DOHH2 (cell line): Measurements from ENCODE around the gene USP6.
"Not testable (repeated sequence)": the region's sequence is repeated elsewhere in the genome, so short reads cannot be mapped to it uniquely, and the experiment has no call there.

Experiments used
- H3F3A ChIP-seq: fragments of 200-600 bp; sonication (generic), shearing (Covaris generic); 2 replicates; pipeline ENCODE4 v1.6.0; 2016; ENCODE audit warnings: antibody characterized with exemption, mild to moderate bottlenecking; ENCODE audit not compliant: control insufficient read depth, insufficient read depth
- H3K27ac ChIP-seq: fragments of 200-600 bp; sonication (generic); 2 replicates; pipeline ENCODE4 v1.5.1; 2014; ENCODE audit warnings: low read depth, mild to moderate bottlenecking, low read length, moderate library complexity
- H3K27me3 ChIP-seq: fragments of 200-600 bp; sonication (generic); 2 replicates; pipeline ENCODE4 v1.6.1; 2014; ENCODE audit warnings: mild to moderate bottlenecking, low read length, mixed read lengths; ENCODE audit not compliant: control insufficient read depth
- H3K36me3 ChIP-seq: fragments of 200-600 bp; sonication (generic); 2 replicates; pipeline ENCODE4 v1.6.1; 2014; ENCODE audit warnings: mild to moderate bottlenecking, low read length, moderate library complexity, mixed read lengths; ENCODE audit not compliant: control insufficient read depth
- H3K4me1 ChIP-seq: fragments of 200-600 bp; sonication (generic); 2 replicates; pipeline ENCODE4 v1.6.1; 2014; ENCODE audit warnings: mild to moderate bottlenecking, low read length, mixed read lengths; ENCODE audit not compliant: control insufficient read depth
- H3K4me2 ChIP-seq: fragments of 200-600 bp; sonication (generic); 2 replicates; pipeline ENCODE4 v1.6.0; 2014; ENCODE audit warnings: mild to moderate bottlenecking, low read length, moderate library complexity
- H3K4me3 ChIP-seq: fragments of 200-600 bp; sonication (generic); 2 replicates; pipeline ENCODE4 v1.5.1; 2014; ENCODE audit warnings: mild to moderate bottlenecking, low read length, mixed read lengths
- H3K79me2 ChIP-seq: fragments of 200-600 bp; sonication (generic); 2 replicates; pipeline ENCODE4 v1.6.1; 2014; ENCODE audit warnings: mild to moderate bottlenecking, low read length, mixed read lengths; ENCODE audit not compliant: control insufficient read depth
- H3K9me2 ChIP-seq: fragments of 200-600 bp; sonication (generic); replicated peaks from 2 replicates; pipeline ENCODE4 v1.6.1; 2014; ENCODE audit warnings: mild to moderate bottlenecking, low read length, mixed read lengths; ENCODE audit not compliant: control insufficient read depth
- H3K9me3 ChIP-seq: fragments of 200-600 bp; sonication (generic); 2 replicates; pipeline ENCODE4 v1.6.1; 2014; ENCODE audit warnings: antibody characterized with exemption, low read length, mixed read lengths; ENCODE audit not compliant: control insufficient read depth, insufficient read depth
- H4K20me1 ChIP-seq: fragments of 200-600 bp; sonication (generic); 2 replicates; pipeline ENCODE4 v1.6.0; 2014; ENCODE audit warnings: low read depth, mild to moderate bottlenecking, antibody characterized with exemption, low read length, moderate library complexity; ENCODE audit not compliant: control insufficient read depth, insufficient read depth
- EZH2phosphoT487 ChIP-seq: fragments of 200-600 bp; sonication (generic); IDR thresholded peaks from 2 replicates; pipeline ENCODE4 v1.6.1; 2017; ENCODE audit warnings: borderline replicate concordance, mild to moderate bottlenecking, antibody characterized with exemption, low read length, moderate library complexity, mixed read lengths
- TF ChIP-seq, protein P1 (sequence below): fragments of 200-600 bp; sonication (generic); IDR thresholded peaks from one replicate; pipeline ENCODE4 v1.5.1; 2014; ENCODE audit warnings: antibody characterized with exemption, mild to moderate bottlenecking, low read depth, low read length; ENCODE audit not compliant: poor library complexity, severe bottlenecking

The USP6 gene

DNA sequence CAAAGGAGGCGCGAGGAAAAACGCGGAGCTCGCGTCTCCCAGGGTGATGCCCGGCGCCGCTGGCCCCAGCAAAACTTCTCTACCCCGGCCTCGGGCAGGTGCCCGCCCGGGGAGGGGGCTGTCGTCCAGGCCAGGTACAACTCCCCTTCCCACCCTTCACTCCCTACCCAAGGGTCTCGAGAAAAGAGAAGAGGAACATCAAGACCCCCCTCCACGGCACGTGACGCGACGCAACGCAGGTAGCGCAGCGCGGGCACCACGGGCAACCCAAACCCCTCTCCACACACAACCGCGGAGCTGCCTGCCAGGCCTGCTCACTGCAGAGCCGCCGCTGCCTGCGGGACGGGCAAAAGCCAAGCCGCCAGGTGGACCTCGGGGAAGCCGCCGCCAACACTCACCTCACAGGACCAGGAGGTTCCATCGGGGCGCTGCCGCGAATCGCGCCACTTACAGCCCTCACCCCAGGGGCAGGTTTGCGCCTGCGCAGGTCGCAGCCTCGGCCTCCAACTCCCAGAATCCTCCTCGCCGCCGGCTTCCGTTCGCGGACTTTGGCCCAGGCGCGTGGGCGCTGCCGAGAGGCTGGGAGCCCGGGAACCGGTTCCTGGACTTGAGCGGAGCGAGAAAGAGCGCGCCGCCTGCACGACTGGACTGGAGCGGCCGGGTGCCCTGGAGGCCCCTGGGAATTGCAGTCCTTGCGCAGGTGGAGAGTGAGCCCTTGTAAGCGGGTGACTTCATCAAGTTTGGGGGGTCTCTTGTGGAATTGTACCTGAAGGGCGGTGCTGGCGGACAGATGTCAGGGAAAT is 4.2 kb upstream of the USP6 start, which contains the start of gene ZNF232:
Gene ZNF232 (minus strand): TSS at position 477 of the 803 bp plus-strand sequence. CDS start 56 bp downstream, at position 421.
- Histone ChIP-seq H3K9me2 (no peaks in the 10 kb centered on the region), H3K4me2 (peak within 1 kb of the TSS; percentile 71), H3K27ac (peak within 1 kb of the TSS; percentile 74), H3K9me3 (peaks cover 3% of the 10 kb centered on the region; the same call in 1 of the 2 replicates), H3K79me2 (peaks cover 59% of the 10 kb centered on the region), H3F3A (peaks cover 18% of the 10 kb centered on the region), H3K36me3 (peaks cover 60% of the 10 kb centered on the region), H3K4me3 (peak within 1 kb of the TSS; percentile 95), H4K20me1 (no peaks in the 10 kb centered on the region; the same call in 1 of the 2 replicates), H3K27me3 (no peaks in the 10 kb centered on the region), H3K4me1 (peaks cover 28% of the 10 kb centered on the region)
- TF ChIP-seq EZH2phosphoT487: no peak
- TF ChIP-seq, protein P1, sequence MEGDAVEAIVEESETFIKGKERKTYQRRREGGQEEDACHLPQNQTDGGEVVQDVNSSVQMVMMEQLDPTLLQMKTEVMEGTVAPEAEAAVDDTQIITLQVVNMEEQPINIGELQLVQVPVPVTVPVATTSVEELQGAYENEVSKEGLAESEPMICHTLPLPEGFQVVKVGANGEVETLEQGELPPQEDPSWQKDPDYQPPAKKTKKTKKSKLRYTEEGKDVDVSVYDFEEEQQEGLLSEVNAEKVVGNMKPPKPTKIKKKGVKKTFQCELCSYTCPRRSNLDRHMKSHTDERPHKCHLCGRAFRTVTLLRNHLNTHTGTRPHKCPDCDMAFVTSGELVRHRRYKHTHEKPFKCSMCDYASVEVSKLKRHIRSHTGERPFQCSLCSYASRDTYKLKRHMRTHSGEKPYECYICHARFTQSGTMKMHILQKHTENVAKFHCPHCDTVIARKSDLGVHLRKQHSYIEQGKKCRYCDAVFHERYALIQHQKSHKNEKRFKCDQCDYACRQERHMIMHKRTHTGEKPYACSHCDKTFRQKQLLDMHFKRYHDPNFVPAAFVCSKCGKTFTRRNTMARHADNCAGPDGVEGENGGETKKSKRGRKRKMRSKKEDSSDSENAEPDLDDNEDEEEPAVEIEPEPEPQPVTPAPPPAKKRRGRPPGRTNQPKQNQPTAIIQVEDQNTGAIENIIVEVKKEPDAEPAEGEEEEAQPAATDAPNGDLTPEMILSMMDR: no peak

DNA sequence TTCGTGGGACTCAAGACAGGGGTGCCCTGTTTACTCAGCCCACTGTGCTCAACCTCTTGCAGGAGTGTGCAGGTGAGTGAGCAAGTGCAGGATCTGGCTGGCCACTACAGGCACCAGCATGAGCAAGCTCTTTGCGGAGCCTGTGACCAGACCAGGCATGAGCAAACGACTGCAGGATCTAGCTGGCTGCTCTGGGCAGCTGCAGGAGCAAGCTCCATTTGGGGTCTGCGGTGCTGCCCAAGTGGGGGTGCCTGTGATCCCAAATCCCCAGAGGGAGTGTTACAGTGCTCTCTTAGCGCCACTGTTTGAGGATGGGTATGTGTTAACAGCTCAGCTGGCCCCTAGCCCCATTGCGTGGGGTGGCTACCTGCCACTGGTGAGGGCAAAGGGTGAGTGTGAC is 2.4 kb downstream of the USP6 start:
- H4K20me1 ChIP-seq: no peaks in the 10 kb centered on the region
- H3K4me2 ChIP-seq: no peak overlapping the region
- no peak for TF ChIP-seq EZH2phosphoT487
- TF ChIP-seq, protein P1: no peak
- peaks cover 4% of the 10 kb centered on the region for H3K79me2 ChIP-seq
- no peaks in the 10 kb centered on the region for H3K9me2 ChIP-seq
- no peaks in the 10 kb centered on the region for H3K9me3 ChIP-seq
- H3K27ac ChIP-seq: no peak overlapping the region
- H3F3A ChIP-seq: peaks cover 11% of the 10 kb centered on the region
- no peaks in the 10 kb centered on the region for H3K27me3 ChIP-seq
- peaks cover 12% of the 10 kb centered on the region for H3K36me3 ChIP-seq
- H3K4me1 ChIP-seq: peaks cover 3% of the 10 kb centered on the region
- no peak overlapping the region for H3K4me3 ChIP-seq

DNA sequence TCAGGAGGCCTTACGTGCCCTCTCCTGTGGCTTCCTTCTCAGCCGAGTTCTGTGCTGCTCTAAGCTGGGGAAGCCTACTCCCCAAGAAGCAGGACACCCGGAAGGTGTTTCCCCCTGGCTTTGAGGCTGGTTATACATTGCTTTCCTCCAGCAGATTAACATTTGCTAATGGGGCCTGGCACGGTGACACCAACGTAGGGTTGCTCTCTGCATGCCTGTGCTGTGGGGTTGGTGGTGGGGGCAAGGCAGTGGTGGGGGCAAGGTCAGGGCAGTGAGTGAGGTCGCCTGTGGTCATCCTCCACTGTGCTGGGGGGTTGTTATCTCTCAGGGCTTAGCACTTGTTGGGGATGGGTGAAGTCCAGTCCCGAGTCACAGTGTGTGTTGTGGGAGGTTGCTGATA is 4.2 kb downstream of the USP6 start:
- TF ChIP-seq, protein P1: no peak
- no peaks in the 10 kb centered on the region for H3K4me1 ChIP-seq
- no peak overlapping the region for H3K4me3 ChIP-seq
- no peaks in the 10 kb centered on the region for H3K79me2 ChIP-seq
- H3K4me2 ChIP-seq: no peak overlapping the region
- H3K27ac ChIP-seq: no peak overlapping the region
- no peaks in the 10 kb centered on the region for H3F3A ChIP-seq
- no peaks in the 10 kb centered on the region for H4K20me1 ChIP-seq
- no peaks in the 10 kb centered on the region for H3K36me3 ChIP-seq
- H3K27me3 ChIP-seq: no peaks in the 10 kb centered on the region
- no peaks in the 10 kb centered on the region for H3K9me3 ChIP-seq
- no peaks in the 10 kb centered on the region for H3K9me2 ChIP-seq

DNA sequence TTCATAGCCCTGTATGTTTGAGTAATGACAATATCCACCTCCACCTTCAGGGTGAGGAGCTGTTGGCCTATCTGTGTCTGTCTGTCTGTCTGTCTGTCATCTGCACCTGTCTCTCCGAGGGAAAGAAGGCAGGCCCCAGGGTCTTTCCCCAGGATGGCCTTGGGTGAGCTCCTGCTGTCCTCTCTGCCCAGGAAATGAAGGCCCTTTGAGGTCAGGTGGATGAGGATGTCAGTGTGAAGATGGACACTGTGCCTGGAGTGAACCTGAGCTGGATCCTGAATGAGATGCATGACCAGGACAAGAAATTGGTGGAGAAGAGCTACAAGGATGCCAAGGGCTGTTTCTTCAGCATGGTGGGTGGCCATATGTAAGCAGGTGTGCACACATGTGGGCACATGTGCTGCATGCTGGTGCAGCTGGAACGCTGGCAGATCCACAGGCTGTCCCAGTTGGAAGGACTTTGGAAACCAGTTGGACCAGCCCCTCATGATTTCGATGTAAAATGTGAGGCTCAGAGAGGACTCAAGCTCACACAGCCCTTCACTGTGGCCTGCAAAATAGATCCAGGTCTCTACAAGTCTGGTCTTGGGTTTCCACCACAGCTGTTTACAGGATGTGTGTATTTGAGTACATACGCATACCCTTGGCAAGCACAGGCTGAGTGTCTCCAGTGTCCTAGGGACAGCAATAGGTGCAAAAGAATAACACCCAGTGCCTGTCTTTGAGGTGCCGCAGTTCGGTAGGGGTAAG is 4.8 kb downstream of the USP6 start:
- not testable (repeated sequence) for H3K27ac ChIP-seq, H3K36me3 ChIP-seq, H3F3A ChIP-seq, H3K4me3 ChIP-seq, H3K27me3 ChIP-seq, H3K4me2 ChIP-seq, H3K9me3 ChIP-seq, H3K4me1 ChIP-seq, H4K20me1 ChIP-seq, H3K9me2 ChIP-seq, H3K79me2 ChIP-seq
